ENCODE data around the gene PPARGC1A.

DNA sequence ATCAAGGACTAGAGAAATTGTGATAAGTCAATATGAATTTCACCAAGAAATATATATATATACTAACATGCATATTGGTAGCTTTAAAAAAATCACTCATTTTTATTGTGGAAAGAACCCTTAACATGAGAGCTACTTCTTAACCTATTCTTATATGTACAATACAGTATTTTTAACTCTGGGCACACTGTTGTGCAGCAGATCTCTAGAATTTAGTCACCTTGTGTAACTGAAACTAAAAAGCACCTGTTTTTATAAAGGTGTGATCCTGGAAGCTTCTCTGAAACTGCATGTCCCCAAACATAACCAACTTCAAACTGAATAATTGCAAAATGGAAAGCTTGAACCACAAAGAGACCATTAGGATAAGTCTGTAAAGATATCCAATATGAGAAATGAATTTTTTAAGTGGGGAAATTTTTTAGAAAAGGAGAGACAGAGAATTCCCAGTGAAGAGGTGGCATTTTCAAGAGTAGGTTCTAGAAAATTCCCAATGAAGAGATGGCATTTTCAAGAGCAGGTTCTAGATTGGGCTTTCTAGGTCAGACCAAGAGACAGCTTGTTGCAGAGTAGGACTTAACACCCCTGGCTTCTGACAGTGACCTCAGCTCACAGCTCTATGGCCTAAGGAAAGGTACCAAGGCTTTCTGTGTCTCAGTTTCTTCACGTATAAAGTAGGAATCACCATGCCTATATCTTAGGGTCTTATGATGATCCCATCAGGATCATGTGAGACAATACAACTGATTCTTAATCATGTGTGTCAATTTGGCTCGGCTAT is 22.0 kb upstream of the PPARGC1A start:
- TF ChIP-seq, protein P1, sequence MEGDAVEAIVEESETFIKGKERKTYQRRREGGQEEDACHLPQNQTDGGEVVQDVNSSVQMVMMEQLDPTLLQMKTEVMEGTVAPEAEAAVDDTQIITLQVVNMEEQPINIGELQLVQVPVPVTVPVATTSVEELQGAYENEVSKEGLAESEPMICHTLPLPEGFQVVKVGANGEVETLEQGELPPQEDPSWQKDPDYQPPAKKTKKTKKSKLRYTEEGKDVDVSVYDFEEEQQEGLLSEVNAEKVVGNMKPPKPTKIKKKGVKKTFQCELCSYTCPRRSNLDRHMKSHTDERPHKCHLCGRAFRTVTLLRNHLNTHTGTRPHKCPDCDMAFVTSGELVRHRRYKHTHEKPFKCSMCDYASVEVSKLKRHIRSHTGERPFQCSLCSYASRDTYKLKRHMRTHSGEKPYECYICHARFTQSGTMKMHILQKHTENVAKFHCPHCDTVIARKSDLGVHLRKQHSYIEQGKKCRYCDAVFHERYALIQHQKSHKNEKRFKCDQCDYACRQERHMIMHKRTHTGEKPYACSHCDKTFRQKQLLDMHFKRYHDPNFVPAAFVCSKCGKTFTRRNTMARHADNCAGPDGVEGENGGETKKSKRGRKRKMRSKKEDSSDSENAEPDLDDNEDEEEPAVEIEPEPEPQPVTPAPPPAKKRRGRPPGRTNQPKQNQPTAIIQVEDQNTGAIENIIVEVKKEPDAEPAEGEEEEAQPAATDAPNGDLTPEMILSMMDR (IDR thresholded peaks at IDR 0.05) = no peak
- TF ChIP-seq POLR2A (IDR thresholded peaks at IDR 0.05) = no peak

Data from heart left ventricle (tissue), 13 donors.